RPMI7951 (cell line): ENCODE results near the gene LPCAT4. TPM values are rescaled to one million over a fixed set of nuclear protein-coding genes. Genes with fewer than 3 reads are reported as not detected.
"Not testable (repeated sequence)": the region's sequence is repeated elsewhere in the genome, so short reads cannot be mapped to it uniquely, and the experiment has no call there.

ENCODE experiments used
- DNase-seq: peaks from one replicate; pipeline ENCODE4 v3.0.0-alpha.2; 2012; ENCODE audit warnings: low read depth
- total RNA-seq: library from RNA; depleted of rRNA; stranded (reverse); fragments of >200 nt; shearing (Covaris generic); gene quantifications from 2 replicates; pipeline ENCODE4 v1.2.3, GENCODE V29; 2014; rRNA removed

LPCAT4 gene, protein sequence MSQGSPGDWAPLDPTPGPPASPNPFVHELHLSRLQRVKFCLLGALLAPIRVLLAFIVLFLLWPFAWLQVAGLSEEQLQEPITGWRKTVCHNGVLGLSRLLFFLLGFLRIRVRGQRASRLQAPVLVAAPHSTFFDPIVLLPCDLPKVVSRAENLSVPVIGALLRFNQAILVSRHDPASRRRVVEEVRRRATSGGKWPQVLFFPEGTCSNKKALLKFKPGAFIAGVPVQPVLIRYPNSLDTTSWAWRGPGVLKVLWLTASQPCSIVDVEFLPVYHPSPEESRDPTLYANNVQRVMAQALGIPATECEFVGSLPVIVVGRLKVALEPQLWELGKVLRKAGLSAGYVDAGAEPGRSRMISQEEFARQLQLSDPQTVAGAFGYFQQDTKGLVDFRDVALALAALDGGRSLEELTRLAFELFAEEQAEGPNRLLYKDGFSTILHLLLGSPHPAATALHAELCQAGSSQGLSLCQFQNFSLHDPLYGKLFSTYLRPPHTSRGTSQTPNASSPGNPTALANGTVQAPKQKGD
- 12.3 and 19.8 TPM in 2 replicates for total RNA-seq

DNA sequence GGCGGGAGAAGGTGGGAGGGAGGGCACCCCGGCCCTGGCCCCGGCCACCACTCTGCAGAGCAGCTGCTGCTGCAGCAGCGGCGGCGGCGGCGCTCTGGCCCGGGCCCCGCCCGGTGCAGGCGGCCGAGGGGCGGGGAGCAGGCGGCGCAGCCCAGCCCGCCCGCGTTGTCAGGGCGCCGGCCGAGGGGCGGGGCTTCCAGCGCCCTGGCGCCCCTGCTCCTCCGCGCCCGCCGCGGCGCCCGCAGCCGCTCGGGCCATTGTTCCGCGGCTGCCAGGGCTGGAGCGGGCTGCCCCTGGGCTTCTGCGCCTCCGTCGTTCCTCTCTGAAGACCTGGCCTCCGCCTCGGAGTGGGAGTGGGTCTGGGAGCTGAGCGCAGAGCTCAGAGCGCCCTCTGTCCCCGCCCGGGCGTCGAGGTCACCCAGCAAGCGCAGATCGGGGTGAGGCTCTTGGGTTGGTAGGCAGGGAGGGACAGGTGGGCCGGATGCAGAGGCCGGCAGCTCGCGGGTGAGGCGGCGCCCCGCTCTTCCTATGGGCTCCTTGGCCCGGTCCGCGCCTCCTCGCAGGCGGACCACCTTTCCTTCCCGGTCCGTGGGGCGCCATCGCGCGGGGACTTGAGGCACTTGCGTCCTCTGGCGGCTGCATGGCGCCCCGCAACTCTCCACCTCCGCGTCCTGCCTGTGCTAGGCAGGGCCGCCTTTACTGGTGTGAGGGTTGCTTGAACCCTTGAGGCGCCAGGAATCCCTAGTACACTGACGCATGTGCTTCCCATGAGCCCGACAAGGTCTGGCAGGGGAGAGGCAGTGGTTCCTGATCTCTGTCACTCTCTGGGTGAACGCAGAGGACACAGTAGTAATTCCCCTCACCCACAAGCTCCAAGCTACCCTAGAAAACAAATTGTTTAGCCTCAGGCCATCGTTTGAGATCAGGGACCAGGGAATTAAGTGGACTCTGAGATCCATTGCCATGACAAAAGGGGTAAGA, at the start of gene LPCAT4:
Gene LPCAT4 (minus strand): TSS at position 96 of the 981 bp plus-strand sequence. CDS start 96 bp downstream, outside the sequence.
- peak; percentile 84 for DNase-seq

DNA sequence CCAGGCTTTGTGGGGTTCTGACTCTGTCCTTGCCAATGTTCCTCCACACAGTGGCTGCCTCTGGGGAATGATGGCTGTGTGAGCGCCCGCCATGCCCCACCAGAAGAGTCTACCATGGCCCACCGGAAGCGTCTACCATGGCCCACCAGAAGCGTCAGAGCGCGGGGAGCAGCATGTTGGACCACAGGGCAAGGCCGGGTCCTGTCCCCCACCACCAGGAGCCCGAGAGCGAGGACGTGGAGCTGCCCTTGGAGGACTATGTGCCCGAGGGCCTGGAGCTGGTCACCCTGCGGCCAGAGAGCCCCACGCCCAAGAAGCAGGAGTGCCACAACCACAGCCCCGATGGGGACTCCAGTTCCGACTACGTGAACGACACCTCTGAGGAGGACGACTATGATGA, 42.5 kb upstream of the LPCAT4 start:
- not testable (repeated sequence) for DNase-seq

DNA sequence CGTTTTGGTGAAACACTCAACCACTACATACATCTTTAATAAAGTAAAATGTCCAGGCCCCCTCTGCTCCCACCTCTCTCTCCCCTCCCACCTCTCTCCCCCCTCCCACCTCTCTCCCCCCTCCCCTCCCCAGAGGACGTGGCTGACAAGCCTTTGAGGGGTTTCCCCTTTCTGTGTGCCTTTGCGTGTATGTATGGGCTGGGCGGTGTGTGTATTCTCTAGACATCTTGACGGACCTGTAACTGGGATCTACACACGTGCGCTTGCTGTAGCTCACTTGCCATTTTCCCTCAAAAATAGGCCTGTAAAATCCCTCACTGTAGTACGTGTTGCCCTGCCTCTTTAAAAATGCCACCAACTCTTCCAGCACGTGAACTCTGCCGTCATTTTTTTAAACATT, 42.0 kb upstream of the LPCAT4 start:
- not testable (repeated sequence) for DNase-seq

DNA sequence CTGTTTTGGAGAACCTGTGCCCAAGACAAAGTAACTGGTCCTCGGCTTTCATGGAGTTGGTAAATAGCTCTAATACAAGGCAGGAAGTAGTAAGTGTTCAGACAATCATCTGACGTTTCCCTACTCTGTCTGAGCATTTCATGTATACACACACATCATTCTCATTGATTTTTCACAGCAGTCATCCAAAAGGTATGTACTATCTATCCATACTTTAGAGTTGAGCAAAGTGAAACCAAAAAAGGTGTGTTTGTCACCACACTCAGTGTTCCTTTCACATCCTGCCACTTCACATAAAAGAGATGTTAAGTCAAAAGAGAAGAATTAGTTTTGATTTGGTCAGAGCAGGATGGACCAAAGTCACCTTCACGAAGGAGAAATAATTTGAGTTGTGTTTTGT, 36.9 kb upstream of the LPCAT4 start:
- not testable (repeated sequence) for DNase-seq

DNA sequence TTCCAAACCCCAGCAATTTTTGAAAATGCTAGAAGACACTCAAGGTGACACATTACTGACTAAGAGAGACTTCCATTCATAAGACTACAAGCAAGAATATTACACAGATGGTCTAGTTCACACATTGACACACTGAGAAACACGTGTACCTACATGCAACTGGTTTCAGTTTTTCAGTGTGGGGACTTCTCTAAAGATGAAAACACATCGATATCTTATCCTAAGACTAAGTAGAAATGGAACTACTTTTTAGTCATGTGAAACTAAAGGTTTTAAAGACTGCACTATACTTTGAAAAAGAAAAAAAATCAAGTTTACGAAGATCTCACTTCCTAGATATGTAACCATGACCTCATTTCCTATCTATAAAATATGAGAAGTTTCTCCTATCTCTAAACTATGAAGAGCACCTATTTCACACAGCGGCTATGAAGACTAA, 36.2 kb upstream of the LPCAT4 start:
- DNase-seq: not testable (repeated sequence)

DNA sequence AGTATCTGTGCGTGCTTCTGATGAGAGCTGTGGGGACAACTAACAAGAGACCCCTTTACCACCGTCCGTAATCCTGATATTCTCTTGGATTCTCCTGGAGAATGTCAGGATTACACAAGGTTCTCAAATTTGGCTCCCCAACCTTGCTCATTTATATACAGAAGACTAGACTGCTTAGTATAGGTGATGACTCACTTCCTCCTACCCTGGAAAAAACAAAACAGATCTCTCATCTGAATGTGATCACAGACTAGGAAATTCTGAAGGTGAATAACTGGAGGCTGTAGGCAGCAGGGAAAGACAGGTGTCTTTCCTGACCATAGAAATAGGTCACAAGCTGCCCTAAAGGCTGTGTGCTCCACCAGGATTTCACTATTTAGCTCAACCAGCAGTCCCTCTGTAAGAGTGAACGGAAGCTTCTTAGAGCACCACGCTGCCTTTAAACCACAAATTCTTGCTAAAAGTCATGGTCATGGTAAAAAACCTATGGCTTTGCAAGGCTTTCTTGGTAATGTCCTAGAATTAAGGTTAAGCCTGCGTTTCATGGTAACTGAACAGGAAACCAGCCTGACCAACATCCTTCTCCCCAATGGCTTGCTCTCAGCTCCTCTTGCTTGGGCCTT, 30.8 kb upstream of the LPCAT4 start:
- not testable (repeated sequence) for DNase-seq

DNA sequence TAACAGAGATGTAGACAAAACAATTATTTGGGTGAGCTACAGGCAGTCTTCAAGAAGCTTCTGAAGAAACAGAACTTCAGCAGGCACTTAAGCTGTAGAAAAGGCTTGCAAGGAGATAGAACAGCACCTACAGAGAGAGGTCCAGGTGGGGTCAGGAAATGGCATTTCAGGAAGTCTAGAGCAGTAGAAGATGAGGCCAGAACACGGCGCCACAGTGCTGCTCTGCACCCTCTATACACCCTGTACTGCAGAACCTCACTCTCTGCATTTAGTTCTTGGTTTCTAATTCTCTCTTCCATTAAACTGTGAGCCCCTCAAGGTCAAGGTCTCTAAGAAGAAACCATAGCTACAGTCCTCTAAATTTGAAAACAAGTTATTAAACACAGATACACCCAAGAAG, 26.0 kb upstream of the LPCAT4 start:
- DNase-seq: not testable (repeated sequence)

DNA sequence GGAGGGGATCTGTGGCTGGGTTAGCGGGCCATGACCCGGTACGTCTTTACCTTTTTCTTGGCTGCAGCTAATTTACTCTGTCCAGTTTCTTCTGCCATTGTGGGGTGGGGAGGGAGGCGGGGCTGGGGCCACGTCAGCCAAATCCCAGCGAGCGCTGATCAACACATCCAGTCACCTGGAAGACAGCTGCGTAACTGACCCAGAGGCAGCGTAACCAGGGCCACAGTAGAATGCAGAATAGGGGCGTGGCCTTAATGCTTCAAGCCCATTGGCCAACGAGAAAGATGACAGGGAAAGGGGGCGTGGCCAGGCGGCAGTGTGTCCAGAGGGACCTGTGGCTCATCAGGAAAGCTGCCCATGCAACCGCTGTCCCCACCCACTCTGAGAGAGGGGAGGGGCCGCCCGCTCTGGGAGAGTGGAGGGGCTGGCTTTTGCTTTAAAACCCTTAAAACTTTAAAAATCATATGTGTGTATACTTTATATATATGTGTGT, 22.6 kb upstream of the LPCAT4 start:
- DNase-seq: not testable (repeated sequence)

DNA sequence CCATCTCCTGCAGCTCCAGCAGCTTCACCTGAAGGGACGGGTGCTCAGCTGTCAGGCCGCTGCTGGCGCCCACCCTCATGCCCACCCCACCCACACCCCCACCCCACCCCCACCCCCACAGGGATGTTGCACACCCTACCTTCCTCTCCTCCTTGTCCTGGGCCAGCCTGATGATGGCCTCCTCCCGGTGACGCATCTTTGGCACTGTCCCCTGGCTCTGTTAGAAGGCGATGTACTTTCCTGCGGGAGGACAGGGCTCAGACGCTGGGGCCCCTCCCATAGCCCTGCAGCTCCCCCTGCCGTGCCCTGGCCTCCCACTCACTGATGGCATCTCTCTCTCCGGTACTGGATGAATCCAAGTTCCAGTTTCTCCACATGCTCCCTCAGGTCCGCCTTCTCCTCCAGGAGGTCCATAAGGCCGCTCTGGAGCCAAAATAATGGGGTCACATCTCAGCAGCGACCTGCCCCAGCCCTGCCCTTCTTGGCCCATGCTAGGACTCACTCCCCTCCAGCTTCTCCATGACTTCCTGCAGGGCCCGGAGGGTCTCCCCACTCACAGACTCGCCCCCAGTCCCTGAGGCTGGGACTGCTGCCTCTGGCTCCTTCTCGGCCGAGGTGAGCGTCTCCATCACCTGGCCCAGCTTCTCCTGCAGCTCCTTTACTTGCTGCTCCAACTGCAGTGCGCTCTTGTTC, 15.0 kb upstream of the LPCAT4 start:
- DNase-seq: not testable (repeated sequence)

DNA sequence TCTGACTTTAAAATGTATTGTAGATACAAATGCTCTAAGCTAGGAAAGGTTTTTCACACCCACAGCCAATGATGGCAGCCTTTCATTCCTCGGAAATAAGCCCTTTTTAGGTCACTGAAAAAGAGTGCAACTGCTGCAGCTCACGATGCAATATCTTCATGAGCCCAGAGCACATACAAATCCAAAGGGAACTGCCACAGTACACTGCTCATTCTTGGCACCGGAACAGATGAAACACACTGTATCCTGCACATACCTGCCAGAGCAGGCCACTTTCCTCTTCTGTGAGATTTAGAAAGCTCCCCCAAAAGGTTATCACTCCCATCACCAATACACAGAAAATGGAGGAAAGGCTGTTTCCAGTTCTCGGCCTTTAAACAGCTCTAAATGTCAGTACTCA, 13.5 kb upstream of the LPCAT4 start:
- DNase-seq: not testable (repeated sequence)

DNA sequence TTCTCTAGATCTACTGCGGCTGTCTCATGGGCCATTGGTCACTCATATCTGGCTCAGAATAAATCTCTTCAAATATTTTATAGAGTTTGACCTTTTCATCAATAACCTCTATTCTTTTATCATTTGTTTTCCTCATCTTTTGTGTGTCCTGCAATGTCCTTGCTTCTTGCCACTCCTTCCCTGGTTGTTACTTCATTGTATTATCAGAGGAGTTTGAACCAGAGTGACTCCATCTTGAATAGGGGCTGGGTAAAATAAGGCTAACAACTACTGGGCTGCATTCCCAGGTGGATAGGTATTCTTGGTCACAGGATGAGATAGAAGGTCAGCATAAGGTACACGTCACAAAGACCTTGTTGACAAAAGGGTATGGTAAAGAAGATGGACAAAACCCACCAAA, 9.9 kb upstream of the LPCAT4 start:
- DNase-seq: no peak

DNA sequence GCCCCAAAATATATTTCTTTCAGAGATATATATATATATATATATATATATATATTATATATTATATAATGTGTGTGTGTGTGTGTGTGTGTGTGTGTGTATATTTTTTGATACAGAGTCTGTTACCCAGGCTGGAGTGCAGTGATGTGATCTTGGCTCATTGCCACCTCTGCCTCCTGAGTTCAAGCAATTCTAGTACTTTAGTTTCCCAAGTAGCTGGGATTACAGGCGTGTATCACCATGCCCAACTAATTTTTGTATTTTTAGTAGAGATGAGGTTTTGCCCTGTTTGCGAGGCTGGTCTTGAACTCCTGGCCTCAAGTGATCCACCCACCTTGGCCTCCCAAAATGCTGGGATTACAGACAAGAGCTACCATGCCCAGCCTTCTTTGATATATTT, 8.5 kb upstream of the LPCAT4 start:
- DNase-seq: not testable (repeated sequence)

DNA sequence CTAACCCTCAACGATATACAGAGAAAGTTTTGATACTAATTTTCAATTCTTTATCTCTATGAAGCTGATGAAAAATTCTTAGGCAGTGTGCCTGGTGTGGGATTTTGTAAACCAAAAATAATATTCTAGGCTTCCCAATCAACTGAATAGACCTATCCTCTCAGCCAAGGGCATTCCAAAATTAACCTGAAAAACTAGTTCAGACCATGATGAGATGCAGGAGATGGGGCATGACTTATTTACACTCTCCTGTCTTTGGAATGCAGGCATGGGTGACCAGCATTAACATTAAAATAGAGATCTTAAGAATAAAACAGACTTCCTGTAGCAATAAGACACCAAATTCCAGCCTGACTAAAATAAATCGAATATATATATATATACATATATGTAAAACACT, 7.8 kb upstream of the LPCAT4 start:
- DNase-seq: no peak

DNA sequence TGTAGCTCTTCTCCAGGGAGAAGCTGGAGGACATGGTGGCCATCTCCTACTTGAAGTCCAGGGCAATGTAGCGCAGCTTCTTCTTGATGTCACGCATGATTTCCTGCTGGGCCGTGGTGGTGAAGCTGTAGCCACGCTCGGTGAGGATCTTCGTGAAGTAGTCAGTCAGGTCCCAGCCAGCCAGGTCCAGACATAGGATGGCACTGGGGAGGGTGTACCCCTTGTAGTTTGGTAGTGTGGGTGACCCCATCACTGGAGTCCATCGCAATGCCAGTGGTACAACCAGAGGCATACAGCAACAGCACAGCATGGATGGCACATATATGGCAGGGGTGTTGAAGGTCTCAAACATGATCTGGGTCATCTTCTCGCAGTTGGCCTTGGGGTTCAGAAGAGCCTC, 7.0 kb upstream of the LPCAT4 start:
- no peak for DNase-seq

DNA sequence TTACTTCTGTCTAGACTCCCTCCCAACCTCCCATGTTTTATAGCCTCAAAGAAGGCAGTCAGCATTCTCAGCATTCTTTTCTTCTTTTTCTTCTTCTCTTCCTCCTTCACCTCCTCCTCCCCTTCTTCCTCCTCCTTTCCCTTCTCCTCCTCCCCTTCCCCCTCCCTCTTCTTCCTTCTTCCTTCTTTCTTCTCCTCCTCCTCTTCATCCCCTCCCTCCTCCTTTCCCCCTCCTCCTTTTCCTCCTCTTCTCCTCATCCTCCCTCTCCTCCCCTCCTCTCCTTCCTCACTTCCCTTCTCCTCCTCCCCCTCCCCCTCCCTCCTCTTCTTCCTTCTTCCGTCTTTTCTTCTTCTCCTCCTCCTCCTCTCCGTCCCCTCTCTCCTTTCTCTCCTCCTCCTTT, 3.6 kb upstream of the LPCAT4 start:
- DNase-seq: no peak

DNA sequence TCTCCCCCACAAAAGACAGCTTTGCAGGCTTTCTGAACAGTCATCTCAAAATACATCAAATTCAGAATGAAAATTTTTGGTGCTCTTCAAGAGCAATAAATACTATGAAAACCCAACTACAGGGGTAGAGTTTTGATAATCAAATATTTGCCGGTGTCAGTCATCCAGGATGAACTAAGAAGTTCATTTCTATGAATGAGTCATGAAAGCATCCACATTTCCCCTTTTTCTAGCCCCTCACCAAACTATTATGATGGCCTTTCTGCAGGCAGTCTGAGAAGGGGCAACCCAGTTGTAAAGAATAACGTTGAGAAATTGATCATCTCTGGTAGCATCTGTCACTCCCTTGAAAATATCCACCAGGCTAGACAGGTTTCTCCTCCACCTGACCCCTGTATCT, 3.1 kb upstream of the LPCAT4 start:
- no peak for DNase-seq

DNA sequence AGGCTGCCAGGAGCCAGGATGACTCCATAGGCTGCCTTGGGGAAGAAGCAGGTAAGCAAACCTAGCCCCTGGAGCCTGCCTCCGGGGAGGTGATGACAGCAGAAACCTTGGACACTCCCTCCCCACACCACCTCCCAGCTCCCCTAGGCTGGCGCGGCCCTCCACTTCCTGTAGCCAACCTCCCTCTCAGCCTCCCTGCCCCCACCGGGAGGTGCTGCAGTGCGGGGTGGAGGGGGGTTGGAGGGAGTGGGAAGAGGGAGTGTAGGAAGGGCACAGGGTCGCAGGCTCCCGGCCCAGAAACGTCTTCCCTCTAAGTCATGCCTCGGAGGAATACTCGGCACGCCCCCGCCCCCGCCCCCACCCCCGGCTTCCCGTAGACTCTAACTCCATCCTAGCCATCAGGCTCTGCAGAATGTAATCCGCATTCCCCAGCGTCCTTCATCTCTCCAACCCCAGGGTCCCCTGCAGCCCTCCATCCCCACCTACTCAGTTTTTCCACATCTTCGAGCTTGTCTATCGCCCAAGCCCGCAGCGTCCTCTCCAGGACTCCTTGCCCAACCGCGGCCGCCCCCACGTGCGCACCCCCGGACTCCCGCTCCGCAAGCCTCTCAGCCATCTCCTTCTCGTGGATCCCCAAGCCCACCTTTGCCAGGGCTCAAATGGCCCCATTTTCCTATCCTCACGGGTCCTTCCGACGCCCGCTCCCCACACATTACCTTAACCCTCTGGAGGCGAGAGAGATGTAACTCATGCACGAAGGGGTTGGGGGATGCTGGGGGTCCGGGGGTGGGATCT, 528 bp downstream of the LPCAT4 start:
- peak; percentile 56 for DNase-seq

DNA sequence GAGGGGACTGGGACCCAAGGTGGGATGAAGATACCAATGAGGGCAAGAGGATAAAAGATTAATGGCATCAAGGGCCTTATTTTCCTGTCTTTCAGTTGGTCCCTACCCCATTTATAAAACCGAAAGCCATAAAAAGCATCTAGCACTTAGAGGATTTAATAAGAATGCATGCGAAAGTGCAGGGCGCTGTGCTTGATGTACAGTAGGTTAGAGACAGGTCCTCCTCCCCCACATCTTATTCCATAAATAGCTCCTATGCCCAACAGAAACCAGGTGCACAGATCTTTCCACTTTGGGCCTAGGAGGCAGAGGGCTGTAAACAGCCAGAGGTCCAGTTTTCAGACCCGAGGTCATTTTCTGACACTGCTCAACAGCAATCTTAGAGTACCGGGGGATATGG, 1.2 kb downstream of the LPCAT4 start:
- DNase-seq: no peak

DNA sequence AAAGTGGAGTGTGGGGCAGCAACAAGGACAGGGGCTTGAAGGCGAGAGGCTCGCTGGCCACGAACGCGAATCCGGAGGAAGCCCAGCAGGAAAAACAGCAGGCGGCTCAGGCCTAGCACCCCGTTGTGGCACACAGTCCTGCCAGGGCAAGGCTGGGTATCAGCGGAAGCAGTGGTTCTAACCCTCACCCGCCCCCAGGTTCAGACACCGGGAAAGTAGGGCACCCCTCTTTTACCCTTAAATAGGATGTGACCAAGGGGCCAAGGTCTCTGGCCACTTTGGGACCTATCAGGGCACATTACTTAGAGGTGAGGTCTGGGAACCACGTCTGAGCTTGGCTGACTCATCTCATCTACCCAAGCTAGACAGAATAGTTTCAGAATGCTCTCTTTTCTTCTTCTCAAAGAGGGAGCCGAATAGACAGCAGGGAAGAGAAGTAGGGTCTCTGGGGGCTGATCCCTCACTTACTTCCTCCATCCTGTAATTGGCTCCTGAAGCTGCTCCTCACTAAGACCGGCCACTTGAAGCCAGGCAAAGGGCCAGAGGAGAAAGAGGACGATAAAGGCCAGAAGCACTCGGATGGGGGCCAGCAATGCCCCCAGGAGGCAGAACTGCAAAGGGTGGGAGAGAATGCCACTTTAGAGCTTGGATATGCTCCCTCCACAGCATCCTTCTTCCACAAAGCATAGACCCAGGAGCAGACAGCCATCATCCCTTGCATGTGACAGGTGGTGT, 1.7 kb downstream of the LPCAT4 start:
- no peak for DNase-seq
